Aorta (tissue), 5 donors: ENCODE data around the gene GAST. TPM values are rescaled to one million over a fixed set of nuclear protein-coding genes. Genes with fewer than 3 reads are reported as not detected.

Experiments
- ATAC-seq: fragments of 200-7000 bp; cut with Tn5 transposase; one replicate; pipeline ENCODE4 v1.9.1; 2022; ENCODE audit warnings: moderate library complexity; ENCODE audit not compliant: low FRiP score
- DNase-seq, 2 donors: peaks; one replicate each; pipeline ENCODE4 v3.0.0-alpha.2; 2020
- H3K27ac ChIP-seq, 2 donors: one replicate each; pipeline ENCODE4 v1.5.1; 2013; ENCODE audit warnings: low read length in 2 of 2, mild to moderate bottlenecking in 2 of 2, moderate library complexity in 2 of 2, control low read depth in 1 of 2, inconsistent platforms in 1 of 2, low read depth in 1 of 2
- H3K27me3 ChIP-seq, 2 donors: one replicate each; pipeline ENCODE4 v1.6.1; 2013; ENCODE audit warnings: control low read depth in 1 of 2, low read length in 1 of 2, mild to moderate bottlenecking in 1 of 2, moderate library complexity in 1 of 2; ENCODE audit not compliant: insufficient read depth in 2 of 2, control insufficient read depth in 1 of 2
- H3K36me3 ChIP-seq, 2 donors: one replicate each; pipeline ENCODE4 v1.6.1; 2013; ENCODE audit warnings: control low read depth in 1 of 2, low read length in 1 of 2, mild to moderate bottlenecking in 1 of 2; ENCODE audit not compliant: insufficient read depth in 2 of 2, control insufficient read depth in 1 of 2
- H3K4me1 ChIP-seq, 2 donors: one replicate each; pipeline ENCODE4 v1.6.1; 2013; ENCODE audit warnings: low read length in 2 of 2, control low read depth in 1 of 2, mild to moderate bottlenecking in 1 of 2, moderate library complexity in 1 of 2; ENCODE audit not compliant: insufficient read depth in 2 of 2, control insufficient read depth in 1 of 2
- H3K4me3 ChIP-seq, 2 donors: one replicate each; pipeline ENCODE4 v1.5.1; 2013; ENCODE audit warnings: low read length in 2 of 2, control low read depth in 1 of 2, mild to moderate bottlenecking in 1 of 2
- H3K9me3 ChIP-seq: one replicate; pipeline ENCODE4 v1.6.1; 2013; ENCODE audit warnings: mild to moderate bottlenecking, low read length; ENCODE audit not compliant: control insufficient read depth
- WGBS, 2 donors: extraction: QIAGEN DNeasy Blood & Tissue Kit; methylation state at CpG; one replicate each; pipeline ENCODE4 v1.1.7; 2013; 5-methylcytosine and 5-hydroxymethylcytosine counted together
- intact Hi-C, 2 donors: fragments of 100-400 bp; cut with DNase I; formaldehyde crosslinking; loops; one replicate each; pipeline versions ENCODE4 v1.14.2 to v1.15.0; 2022
- polyA plus RNA-seq, 2 donors: library from polyadenylated mRNA; stranded (reverse); fragments of 200-250 nt; gene quantifications; one replicate each; pipeline ENCODE4 v1.2.3, GENCODE V29; 2013
- total RNA-seq, 2 donors: library from RNA; stranded (reverse); fragmentation: NEBNext Ultra II Directional; extraction: Animal tissue kit (Norgen Biotek cat#: 25700); gene quantifications; one replicate each; pipeline ENCODE4 v1.2.1, GENCODE V29; 2021
- donor health status: healthy with polysubstance abuse.
- donor health status: Bipolar disorder and iron deficiency.
- donor health status: DM: no; HTN: no; CAD: no.
- donor health status: DM: no; HTN: no; CAD: no.
- donor health status: DM: yes; HTN: yes; CAD: no.

Gene GAST
- total and polyA plus RNA-seq, 4 donors = not detected

DNA sequence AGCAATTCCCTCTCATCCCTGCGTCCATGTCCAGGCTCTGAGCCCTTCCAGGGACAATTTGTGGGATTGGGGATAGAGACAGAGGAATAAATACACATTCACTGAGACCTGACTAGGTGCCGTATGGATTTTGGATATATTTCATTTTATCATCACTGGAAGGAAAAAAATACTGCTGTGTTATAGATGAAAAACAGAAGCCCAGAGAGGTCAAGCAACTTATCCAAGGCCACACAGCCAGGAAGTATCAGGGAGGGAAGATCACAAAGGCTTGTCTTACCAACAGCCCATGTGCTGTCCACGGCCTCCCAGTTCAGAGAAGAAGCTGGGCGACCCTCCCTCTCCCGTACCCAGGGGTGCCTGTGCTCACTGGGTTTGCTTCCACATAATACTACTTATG lies 28.4 kb downstream of the GAST start:
- no peak for DNase-seq
- H3K27me3 ChIP-seq = no peaks in the 10 kb centered on the region
- H3K4me3 ChIP-seq = no peak overlapping the region
- intact Hi-C loops = no loop called here
- no peaks in the 10 kb centered on the region for H3K4me1 ChIP-seq
- no peak for ATAC-seq
- WGBS, 2 donors = 89 to 92% methylated on average over 5 of the region's 5 CpGs
- no peaks in the 10 kb centered on the region for H3K36me3 ChIP-seq
- H3K27ac ChIP-seq = no peak overlapping the region
- no peaks in the 10 kb centered on the region for H3K9me3 ChIP-seq

DNA sequence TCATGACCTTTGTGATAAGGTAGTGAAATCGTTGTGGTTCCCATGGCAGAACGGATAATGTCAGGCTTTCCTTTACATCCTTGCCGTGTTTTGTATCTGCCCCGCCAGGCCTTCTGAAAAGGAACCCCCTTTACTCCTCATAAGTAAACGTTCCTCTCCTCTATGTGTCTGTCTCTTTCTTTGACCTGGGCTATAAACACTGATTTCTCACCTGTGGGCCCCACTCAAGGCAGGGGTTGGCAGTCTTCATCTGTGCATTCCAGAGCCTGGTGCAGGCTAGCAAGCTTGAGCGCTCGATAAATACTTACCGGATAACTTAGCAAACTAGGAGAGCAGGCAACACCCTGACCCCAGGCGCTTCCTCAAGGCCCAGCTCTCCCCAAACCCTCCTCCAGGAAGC lies 29.6 kb downstream of the GAST start:
- ATAC-seq = no peak

DNA sequence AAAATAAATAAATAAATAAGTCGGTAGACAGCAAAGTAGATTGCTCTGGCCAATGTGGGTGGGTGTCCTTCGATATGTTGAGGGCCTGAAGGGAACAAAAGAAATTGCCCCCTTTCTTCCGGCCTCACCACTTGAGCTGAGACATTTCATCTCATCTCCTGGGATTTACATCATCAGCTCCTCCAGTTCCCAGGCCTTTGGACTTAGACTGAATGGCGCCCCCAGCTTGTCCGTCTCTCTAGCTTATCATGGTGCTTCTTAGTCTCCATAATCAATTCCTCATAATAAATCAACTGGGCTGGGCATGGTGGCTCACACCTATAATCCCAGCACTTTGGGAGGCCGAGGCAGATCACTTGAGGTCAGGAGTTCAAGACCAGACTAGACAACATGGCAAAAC lies 36.1 kb downstream of the GAST start:
- intact Hi-C loops = no loop called here

More for the DNA sequence above, 29.6 kb downstream of the GAST start:
- Histone ChIP-seq H3K36me3 (no peaks in the 10 kb centered on the region), H3K4me1 (no peaks in the 10 kb centered on the region), H3K27me3 (no peaks in the 10 kb centered on the region), H3K9me3 (no peaks in the 10 kb centered on the region), H3K27ac (no peak overlapping the region), H3K4me3 (no peak overlapping the region)
- WGBS, 2 donors = 86 to 87% methylated on average over 9 of the region's 9 CpGs
- intact Hi-C loops = no loop called here
- no peak for DNase-seq

DNA sequence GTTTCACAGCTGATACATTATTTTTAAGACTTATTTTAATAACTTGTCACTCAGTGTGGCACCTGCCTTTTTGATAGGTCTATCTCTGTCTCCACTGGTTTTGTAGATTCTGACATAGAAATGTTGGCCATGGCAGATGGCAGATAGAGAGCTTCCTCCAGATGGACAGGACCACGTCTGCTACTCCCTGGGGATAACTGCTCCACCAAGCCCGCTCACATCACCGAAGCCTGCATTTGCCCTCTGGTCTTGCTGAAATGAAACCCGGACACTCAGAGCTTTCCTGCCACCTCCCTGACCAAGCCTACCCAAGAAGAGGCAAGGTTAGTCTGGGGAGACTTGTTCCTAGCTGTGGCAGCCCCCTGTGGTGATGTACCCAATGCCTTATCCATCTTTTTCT lies 38.7 kb downstream of the GAST start:
- intact Hi-C loops = no loop called here
- Histone ChIP-seq H3K27me3 (no peaks in the 10 kb centered on the region), H3K36me3 (peaks cover 0 to 2% of the 10 kb centered on the region in 2 donors), H3K4me3 (no peak overlapping the region), H3K4me1 (no peaks in the 10 kb centered on the region), H3K9me3 (no peaks in the 10 kb centered on the region), H3K27ac (no peak overlapping the region)
- no peak for DNase-seq
- ATAC-seq = no peak
- 71 to 79% methylated on average over 4 of the region's 4 CpGs for WGBS, 2 donors

More for the DNA sequence above, 36.1 kb downstream of the GAST start:
- 84 to 92% methylated on average over 6 of the region's 6 CpGs for WGBS, 2 donors
- H3K9me3 ChIP-seq = no peaks in the 10 kb centered on the region
- H3K4me1 ChIP-seq = no peaks in the 10 kb centered on the region
- no peaks in the 10 kb centered on the region for H3K27me3 ChIP-seq
- ATAC-seq (no peak), DNase-seq (no peak)
- no peak overlapping the region for H3K27ac ChIP-seq
- no peak overlapping the region for H3K4me3 ChIP-seq
- H3K36me3 ChIP-seq = no peaks in the 10 kb centered on the region

- peaks cover 0 to 2% of the 10 kb centered on the region in 2 donors for H3K36me3 ChIP-seq
- H3K9me3 ChIP-seq = no peaks in the 10 kb centered on the region
- no peaks in the 10 kb centered on the region for H3K4me1 ChIP-seq
- ATAC-seq (no peak), DNase-seq (no peak)
- 65 to 80% methylated on average over 3 of the region's 3 CpGs for WGBS, 2 donors
- H3K27me3 ChIP-seq = no peaks in the 10 kb centered on the region
- no peak overlapping the region for H3K27ac ChIP-seq
- no peak overlapping the region for H3K4me3 ChIP-seq
- intact Hi-C loops = no loop called here
These were observed 39.2 kb downstream of the GAST start for GRCh38 chr17:41751288-41751687.

DNA sequence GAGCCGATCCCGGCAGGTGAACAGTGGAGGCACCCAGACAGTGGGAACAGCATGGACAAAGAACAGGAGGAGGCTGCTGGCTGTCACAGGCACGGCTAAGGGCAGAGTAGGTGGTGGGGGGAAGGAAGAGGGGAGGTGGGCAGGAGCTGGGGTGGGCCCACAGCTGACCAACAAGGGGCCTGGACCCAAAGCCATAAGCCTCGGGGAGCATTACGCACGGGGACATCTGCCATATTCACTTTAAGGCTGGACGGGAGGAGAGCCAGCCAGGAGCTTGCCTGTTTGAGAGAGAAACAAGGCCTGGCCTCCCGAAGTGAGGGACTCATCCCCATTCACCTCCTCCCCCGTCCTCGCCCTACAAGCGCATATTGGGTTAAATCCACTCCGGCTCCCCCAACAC lies 41.9 kb downstream of the GAST start:
- no peaks in the 10 kb centered on the region for H3K27me3 ChIP-seq
- H3K4me3 ChIP-seq = no peak overlapping the region
- H3K36me3 ChIP-seq = peaks cover 0 to 2% of the 10 kb centered on the region in 2 donors
- no peak overlapping the region for H3K27ac ChIP-seq
- no peaks in the 10 kb centered on the region for H3K9me3 ChIP-seq
- no peak for DNase-seq
- H3K4me1 ChIP-seq = no peaks in the 10 kb centered on the region
- WGBS, 2 donors = 74 to 79% methylated on average over 12 of the region's 12 CpGs
- intact Hi-C loops = no loop called here
- ATAC-seq = no peak

- Histone ChIP-seq H3K36me3 (peaks cover 0 to 2% of the 10 kb centered on the region in 2 donors), H3K4me1 (no peaks in the 10 kb centered on the region), H3K27ac (no peak overlapping the region), H3K4me3 (no peak overlapping the region), H3K27me3 (no peaks in the 10 kb centered on the region), H3K9me3 (no peaks in the 10 kb centered on the region)
- no peak for ATAC-seq
- intact Hi-C loops = no loop called here
- no peak for DNase-seq
- WGBS, 2 donors = 79% methylated on average over 9 of the region's 9 CpGs
These were observed 46.5 kb downstream of the GAST start for GRCh38 chr17:41758601-41759000.

DNA sequence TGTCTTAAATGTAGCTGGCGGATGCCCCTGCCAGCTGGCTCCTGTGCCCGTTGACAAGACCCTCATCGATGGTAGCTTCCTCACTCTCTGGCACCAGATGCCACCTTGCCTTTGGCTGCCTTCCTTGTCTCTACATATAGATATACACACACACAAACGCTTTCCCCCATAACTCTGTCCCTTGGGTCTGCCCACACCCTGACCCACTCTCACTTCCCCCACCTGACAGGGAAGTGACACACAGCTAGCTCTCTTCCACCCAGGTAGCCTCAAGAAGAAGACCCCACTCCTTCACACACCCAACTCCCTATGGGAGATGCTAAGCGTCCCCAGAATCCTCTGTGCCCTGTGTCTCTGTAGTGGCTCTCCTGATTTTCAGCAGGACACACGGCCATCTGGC lies 48.7 kb downstream of the GAST start:
- no peak for DNase-seq
- no peak for ATAC-seq
- Histone ChIP-seq H3K36me3 (no peaks in the 10 kb centered on the region), H3K4me1 (no peaks in the 10 kb centered on the region), H3K9me3 (no peaks in the 10 kb centered on the region), H3K4me3 (no peak overlapping the region), H3K27me3 (no peaks in the 10 kb centered on the region), H3K27ac (no peak overlapping the region)
- WGBS, 2 donors = 89 to 91% methylated on average over 6 of the region's 6 CpGs
- intact Hi-C loops = no loop called here

- Histone ChIP-seq H3K4me3 (no peak overlapping the region), H3K4me1 (no peaks in the 10 kb centered on the region), H3K9me3 (no peaks in the 10 kb centered on the region), H3K27me3 (no peaks in the 10 kb centered on the region), H3K36me3 (no peaks in the 10 kb centered on the region), H3K27ac (no peak overlapping the region)
- ATAC-seq (no peak), DNase-seq (no peak)
- WGBS, 2 donors = 84 to 93% methylated on average over 6 of the region's 6 CpGs
- intact Hi-C loops = no loop called here
These were observed 50.3 kb downstream of the GAST start for GRCh38 chr17:41762391-41762790.
